Measurements from ENCODE around the gene RAI2.

The RAI2 gene

DNA sequence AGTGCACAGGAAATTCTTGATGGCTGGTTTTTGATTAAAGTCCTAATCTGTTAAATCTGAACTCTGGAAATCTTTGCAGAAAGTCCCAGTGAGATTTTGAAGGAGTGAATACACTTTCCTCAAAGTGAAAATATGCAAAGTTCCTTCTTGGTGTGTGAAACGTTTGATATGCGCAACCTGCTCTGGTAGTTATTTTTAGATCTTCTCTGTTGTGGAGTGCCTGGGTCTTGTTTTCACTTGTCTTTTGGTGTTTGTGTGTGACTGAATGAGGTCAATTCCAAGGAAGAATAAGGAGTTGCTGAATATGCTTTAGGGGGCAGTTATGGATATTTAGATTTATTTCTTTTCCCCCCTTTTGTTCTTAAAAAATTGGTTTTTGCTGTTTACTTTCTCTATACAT, 82.1 kb downstream of the RAI2 start:
- no peak for DNase-seq

DNA sequence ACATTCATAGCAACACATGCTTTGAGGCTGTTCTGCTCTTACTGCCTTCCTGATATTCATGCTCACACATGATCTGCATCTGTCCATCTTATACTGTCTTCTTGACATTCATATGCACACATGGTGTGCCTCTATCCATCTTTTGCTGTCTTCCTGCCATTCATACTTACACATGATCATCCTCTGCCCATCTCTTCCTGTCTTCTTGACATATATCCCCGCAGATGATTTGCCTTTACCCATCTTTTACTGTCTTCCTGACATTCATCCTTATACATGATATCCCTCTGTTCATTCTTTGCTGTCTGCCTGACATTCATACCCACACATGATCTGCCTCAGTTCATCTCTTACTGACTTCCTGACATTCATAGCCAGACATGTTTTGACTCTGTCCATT, 87.0 kb downstream of the RAI2 start:
- no peak for DNase-seq

DNA sequence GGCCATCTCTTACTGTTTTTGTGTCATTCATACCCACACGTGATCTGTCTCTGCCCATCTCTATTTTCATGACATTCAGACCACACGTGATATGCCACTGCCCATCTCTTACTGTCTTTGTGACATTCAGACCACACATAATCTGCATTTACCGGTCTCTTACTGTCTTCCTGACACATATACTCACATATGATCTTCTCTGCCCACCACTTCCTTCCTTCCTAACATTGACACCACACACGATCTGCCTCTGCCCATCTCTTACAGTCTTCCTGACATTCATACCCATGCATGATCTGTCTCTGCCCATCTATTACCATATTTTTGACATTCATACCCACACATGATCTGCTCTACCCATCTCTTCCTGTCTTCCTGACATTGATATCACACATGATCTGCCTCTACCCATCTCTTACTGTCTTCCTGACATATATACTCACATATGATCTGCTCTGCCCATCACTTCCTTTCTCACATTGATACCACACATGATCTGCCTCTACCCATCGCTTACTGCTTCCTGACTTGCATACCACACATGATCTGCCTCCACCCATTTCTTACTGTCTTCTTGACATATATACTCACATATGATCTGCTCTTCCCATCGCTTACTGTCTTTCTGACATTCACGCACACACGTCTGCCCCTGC, 87.7 kb downstream of the RAI2 start:
- DNase-seq = no peak

GRCh38 chrX:17769701-17770269, 91.3 kb downstream of the RAI2 start:
- peak in 1 of 2 experiments; percentile 6 for DNase-seq

DNA sequence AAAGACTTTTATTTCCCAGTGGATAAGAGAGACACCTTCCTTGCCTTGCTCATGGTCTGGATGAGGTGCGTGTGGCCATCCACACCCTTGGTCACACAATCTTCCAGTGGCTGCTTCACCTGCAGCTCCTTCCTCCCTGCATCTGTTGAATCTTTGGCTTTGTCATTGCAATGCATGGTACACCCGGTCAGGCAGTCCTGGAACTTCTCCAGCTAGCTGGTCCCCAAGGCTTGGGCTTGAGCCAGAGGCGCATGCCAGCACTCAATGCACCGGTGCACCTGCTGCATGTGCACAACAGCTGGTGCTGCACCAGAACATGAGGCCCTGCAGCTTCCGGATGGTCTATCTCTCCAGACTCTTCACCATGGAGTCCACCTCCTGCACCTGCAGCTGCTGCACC, 92.1 kb downstream of the RAI2 start:
- no peak for DNase-seq

DNA sequence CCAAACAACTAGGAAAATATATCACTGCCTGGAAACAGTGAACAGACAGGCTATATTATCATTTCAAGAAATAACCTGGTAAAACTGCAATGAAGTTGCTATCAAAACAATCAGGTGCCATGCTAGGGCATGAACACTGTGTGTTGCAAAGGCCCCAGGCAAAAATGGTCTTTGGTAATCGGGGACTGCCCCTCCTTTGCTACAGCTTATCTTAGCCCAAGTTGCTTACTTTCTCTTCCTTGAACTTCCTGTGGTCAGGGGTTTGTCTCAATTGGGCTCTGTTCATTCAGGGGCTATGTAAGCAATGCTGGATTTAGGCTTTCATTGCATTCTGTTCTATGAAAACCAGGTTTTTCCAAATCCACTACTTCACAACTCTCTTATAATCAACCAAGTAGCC, 93.4 kb downstream of the RAI2 start:
- DNase-seq = no peak

DNA sequence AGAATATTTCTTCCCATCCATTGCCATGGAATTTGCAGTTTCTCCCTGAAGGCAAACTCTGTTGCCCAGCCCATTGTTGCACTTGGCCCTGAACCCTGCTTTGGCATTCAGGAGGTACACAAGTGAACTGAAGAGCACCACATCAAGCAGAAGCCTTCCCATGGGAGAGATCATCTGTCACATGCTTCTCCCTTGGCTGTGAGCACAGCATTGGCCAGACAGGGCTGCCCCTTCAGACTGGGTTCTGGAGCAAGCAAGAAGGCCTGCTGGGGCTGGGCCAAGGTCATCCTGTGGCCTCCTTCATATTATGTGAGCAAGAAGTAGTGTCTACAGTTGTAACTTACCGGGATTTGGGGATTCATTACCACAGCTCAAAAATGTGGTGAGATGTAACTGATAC, 101.1 kb downstream of the RAI2 start:
- no peak for DNase-seq

DNA sequence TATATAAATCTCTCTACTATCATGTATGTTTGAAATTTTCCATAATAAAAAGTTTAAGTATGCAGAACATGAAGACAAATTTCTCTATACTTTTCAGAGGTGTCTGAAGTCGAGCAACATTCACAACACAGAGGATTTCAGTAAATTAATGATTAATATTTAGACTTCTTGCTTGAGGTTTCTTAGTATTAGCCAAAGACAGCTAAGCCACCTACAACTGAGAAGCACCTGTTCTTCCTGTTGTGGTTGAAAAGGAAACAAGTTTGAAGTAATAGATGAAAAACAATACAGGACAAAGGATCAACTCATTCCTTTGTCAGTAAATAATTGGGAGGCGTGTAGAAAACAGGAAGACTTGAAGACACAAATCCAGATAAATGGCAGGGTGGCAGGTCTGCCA, 102.7 kb downstream of the RAI2 start:
- DNase-seq = no peak

- DNase-seq = no peak
These were observed 110.7 kb downstream of the RAI2 start for GRCh38 chrX:17750436-17750835.
